SK-N-SH (cell line): Measurements from ENCODE around the gene AIFM3. TPM values are rescaled to one million over a fixed set of nuclear protein-coding genes. Genes with fewer than 3 reads are reported as not detected.

Experiments used
- CTCF ChIA-PET: fragments of 300-600, 350-600 bp; formaldehyde crosslinking; extraction: SDS; loops from one replicate; lab custom pipeline; 2021; lab: Yijun Ruan, JAX
- POLR2A ChIA-PET: fragments of 350-600 bp; sonication (Branson Sonifier 250); formaldehyde crosslinking; extraction: SDS; loops from one replicate; lab custom pipeline; 2020; ENCODE audit warnings: antibody characterized with exemption, inconsistent platforms; lab: Yijun Ruan, JAX
- DNase-seq: peaks from one replicate; pipeline ENCODE4 v3.0.0; 2012
- H2AFZ ChIP-seq: fragments of 200-600 bp; sonication (generic); 2 replicates; pipeline ENCODE4 v1.8.1; 2016; ENCODE audit warnings: antibody characterized with exemption, mild to moderate bottlenecking, low read depth
- H3F3A ChIP-seq: fragments of 200-600 bp; sonication (generic); replicated peaks from 2 replicates; pipeline ENCODE3; 2016; ENCODE audit warnings: antibody characterized with exemption, mild to moderate bottlenecking; ENCODE audit not compliant: insufficient read depth
- H3K27ac ChIP-seq, 2 experiments: fragments of 200-500 bp in 1 of 2; fragments of 200-600 bp in 1 of 2; sonication (Bioruptor generic) in 1 of 2; sonication (generic), shearing (Covaris generic) in 1 of 2; 2 replicates each; pipeline versions ENCODE4 v1.5.1 to v1.6.1; 2014 to 2016; ENCODE audit warnings: low read depth in 2 of 2, inconsistent platforms in 1 of 2, low read length in 1 of 2, mild to moderate bottlenecking in 1 of 2, mixed read lengths in 1 of 2
- H3K27me3 ChIP-seq: fragments of 200-600 bp; sonication (generic), shearing (Covaris generic); 2 replicates; pipeline ENCODE4 v1.6.1; 2016; ENCODE audit warnings: mixed run types; ENCODE audit not compliant: insufficient read depth
- H3K36me3 ChIP-seq, 2 experiments: fragments of 200-500 bp in 1 of 2; fragments of 200-600 bp in 1 of 2; sonication (Bioruptor generic) in 1 of 2; sonication (generic) in 1 of 2; replicated peaks in 1 of 2; 2 replicates each; pipeline versions ENCODE3 to v1.5.1; 2014 to 2016; ENCODE audit warnings: low read length in 1 of 2, mild to moderate bottlenecking in 1 of 2; ENCODE audit not compliant: insufficient read depth in 2 of 2, control insufficient read depth in 1 of 2
- H3K4me1 ChIP-seq, 2 experiments: fragments of 200-500 bp in 1 of 2; fragments of 200-600 bp in 1 of 2; sonication (Bioruptor generic) in 1 of 2; sonication (generic), shearing (Covaris generic) in 1 of 2; 2 replicates each; pipeline versions ENCODE4 v1.5.1 to v1.6.1; 2014 to 2016; ENCODE audit warnings: low read depth in 1 of 2, low read length in 1 of 2, mixed run types in 1 of 2; ENCODE audit not compliant: insufficient read depth in 2 of 2, control insufficient read depth in 1 of 2
- H3K4me2 ChIP-seq: fragments of 200-600 bp; sonication (generic), shearing (Covaris generic); 2 replicates; pipeline ENCODE4 v1.6.1; 2017; ENCODE audit warnings: mixed run types
- H3K4me3 ChIP-seq, 2 experiments: fragments of 200-500 bp in 1 of 2; fragments of 200-600 bp in 1 of 2; sonication (Bioruptor generic) in 1 of 2; sonication (generic), shearing (Covaris generic) in 1 of 2; 2 replicates each; pipeline versions ENCODE4 v1.5.1 to v1.8.1; 2014 to 2016; ENCODE audit warnings: low read depth in 2 of 2, inconsistent platforms in 1 of 2, low read length in 1 of 2, mild to moderate bottlenecking in 1 of 2, mixed read lengths in 1 of 2, moderate library complexity in 1 of 2
- H3K79me2 ChIP-seq: fragments of 200-600 bp; sonication (generic); 2 replicates; pipeline ENCODE4 v1.8.1; 2017; ENCODE audit warnings: mild to moderate bottlenecking; ENCODE audit not compliant: insufficient read depth
- H3K9ac ChIP-seq: fragments of 200-600 bp; sonication (generic); 2 replicates; pipeline ENCODE4 v1.6.1; 2017; ENCODE audit warnings: mixed run types
- H3K9me2 ChIP-seq: fragments of 200-600 bp; sonication (generic); 2 replicates; pipeline ENCODE4 v1.6.1; 2017; ENCODE audit warnings: mixed run types
- H3K9me3 ChIP-seq: fragments of 200-600 bp; sonication (generic); 2 replicates; pipeline ENCODE4 v1.6.1; 2017; ENCODE audit warnings: mixed run types, mild to moderate bottlenecking, moderate library complexity
- H4K20me1 ChIP-seq: fragments of 200-600 bp; sonication (generic); 2 replicates; pipeline ENCODE4 v1.6.1; 2017; ENCODE audit warnings: mild to moderate bottlenecking, mixed run types; ENCODE audit not compliant: insufficient read depth
- CHD2 ChIP-seq: fragments of 150-350 bp; IDR thresholded peaks from 2 replicates; pipeline ENCODE4 v1.6.1; 2018; ENCODE audit warnings: low read length; ENCODE audit not compliant: partially characterized antibody
- ELF1 ChIP-seq: IDR thresholded peaks from 2 replicates; pipeline ENCODE4 v1.4.0; 2012
- EP300 ChIP-seq, 2 experiments: IDR thresholded peaks; 2 replicates each; pipeline versions ENCODE4 v1.4.0 to v1.6.1; 2012; ENCODE audit warnings: borderline replicate concordance in 1 of 2, low read depth in 1 of 2, low read length in 1 of 2
- EZH2phosphoT487 ChIP-seq: fragments of 200-600 bp; sonication (generic); IDR thresholded peaks from 2 replicates; pipeline ENCODE4 v1.6.1; 2017; ENCODE audit warnings: low read depth, mixed run types, mild to moderate bottlenecking, antibody characterized with exemption, moderate library complexity, borderline replicate concordance
- FOSL2 ChIP-seq: IDR thresholded peaks from 2 replicates; pipeline ENCODE4 v1.4.0; 2012; ENCODE audit warnings: low read depth, mild to moderate bottlenecking, moderate library complexity, borderline replicate concordance
- GABPA ChIP-seq: IDR thresholded peaks from 2 replicates; pipeline ENCODE4 v1.4.0; 2012; ENCODE audit warnings: low read depth, mild to moderate bottlenecking
- JUND ChIP-seq: IDR thresholded peaks from 2 replicates; pipeline ENCODE4 v1.4.0; 2012
- MEF2A ChIP-seq: IDR thresholded peaks from 2 replicates; pipeline ENCODE4 v1.4.0; 2012; ENCODE audit warnings: low read depth, borderline replicate concordance
- MXI1 ChIP-seq: IDR thresholded peaks from 2 replicates; pipeline ENCODE4 v1.6.1; 2012; ENCODE audit warnings: mild to moderate bottlenecking, low read depth, low read length, improper control_type of control experiment
- NRF1 ChIP-seq: IDR thresholded peaks from 2 replicates; pipeline ENCODE4 v1.6.1; 2012; ENCODE audit warnings: low read depth, mild to moderate bottlenecking, low read length
- POLR2AphosphoS5 ChIP-seq: IDR thresholded peaks from 2 replicates; pipeline ENCODE4 v1.6.1; 2012; ENCODE audit warnings: low read depth, low read length
- RAD21 ChIP-seq: IDR thresholded peaks from 2 replicates; pipeline ENCODE4 v1.6.1; 2012; ENCODE audit warnings: mild to moderate bottlenecking, low read length
- RCOR1 ChIP-seq: fragments of 150-350 bp; IDR thresholded peaks from 2 replicates; pipeline ENCODE4 v1.6.1; 2017; ENCODE audit warnings: antibody characterized with exemption, low read length
- RFX5 ChIP-seq: IDR thresholded peaks from 2 replicates; pipeline ENCODE4 v1.6.1; 2012; ENCODE audit warnings: mild to moderate bottlenecking, improper control_type of control experiment, low read length
- RXRA ChIP-seq: IDR thresholded peaks from 2 replicates; pipeline ENCODE4 v1.4.0; 2012; ENCODE audit warnings: low read depth, mild to moderate bottlenecking, borderline replicate concordance
- SIN3A ChIP-seq: IDR thresholded peaks from 2 replicates; pipeline ENCODE4 v1.6.1; 2012; ENCODE audit warnings: low read depth, mild to moderate bottlenecking, low read length, moderate library complexity, borderline replicate concordance
- WGBS: methylation state at CpG from one replicate; pipeline ENCODE4 v1.1.6; 2017; ENCODE audit warnings: low lambda C conversion rate; 5-methylcytosine and 5-hydroxymethylcytosine counted together
- polyA plus RNA-seq, 3 experiments: library from polyadenylated mRNA; depleted of rRNA; stranded (reverse); fragments of >200 nt; gene quantifications; 2 replicates each; pipeline ENCODE4 v1.2.3, GENCODE V29; 2012
- TF ChIP-seq, protein P1 (sequence below): fragments of 150-350 bp; IDR thresholded peaks from 2 replicates; pipeline ENCODE4 v1.6.1; 2016; ENCODE audit warnings: mild to moderate bottlenecking, low read depth, low read length
- TF ChIP-seq, protein P2 (sequence below): IDR thresholded peaks from 2 replicates; pipeline ENCODE4 v1.6.1; 2012; ENCODE audit warnings: mild to moderate bottlenecking, low read depth, low read length, moderate library complexity
- TF ChIP-seq, protein P3 (sequence below): IDR thresholded peaks from 2 replicates; pipeline ENCODE4 v1.4.0; 2012; ENCODE audit warnings: low read depth, borderline replicate concordance

Gene AIFM3
- polyA plus RNA-seq, 1 of the 3 experiments (the other 2 are of a cell fraction): 1.7 TPM

DNA sequence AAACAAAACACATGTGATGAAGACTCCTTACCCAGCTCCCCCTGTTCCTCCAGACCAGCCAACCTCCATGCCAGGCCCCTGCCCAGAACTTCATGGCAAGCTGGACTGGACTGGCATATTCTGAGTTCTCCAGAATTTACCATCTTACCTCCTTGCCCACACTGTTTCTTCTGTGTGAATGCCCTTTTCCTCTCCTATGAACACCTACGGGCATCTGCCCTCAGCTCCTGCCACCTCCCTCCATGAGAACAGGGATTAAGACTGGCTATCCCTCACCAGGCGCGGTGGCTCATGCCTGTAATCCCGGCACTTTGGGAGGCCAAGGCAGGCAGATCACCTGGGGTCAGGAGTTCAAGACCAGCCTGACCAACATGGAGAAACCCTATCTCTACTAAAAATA lies 6.4 kb upstream of the AIFM3 start:
- Histone ChIP-seq H2AFZ (no peak overlapping the region), H3K9me2 (no peaks in the 10 kb centered on the region), H3K4me3 (no peak overlapping the region), H3K36me3 (no peaks in the 10 kb centered on the region), H3F3A (no peaks in the 10 kb centered on the region), H4K20me1 (no peaks in the 10 kb centered on the region), H3K9me3 (no peaks in the 10 kb centered on the region), H3K79me2 (no peaks in the 10 kb centered on the region), H3K27ac (no peak overlapping the region), H3K9ac (no peak overlapping the region), H3K4me1 (peaks cover 0 to 16% of the 10 kb centered on the region in 2 experiments; a peak in 1 of 4 replicates), H3K4me2 (no peak overlapping the region), H3K27me3 (no peaks in the 10 kb centered on the region)
- TF ChIP-seq RFX5: no peak
- no peak for TF ChIP-seq MEF2A
- TF ChIP-seq, protein P1, sequence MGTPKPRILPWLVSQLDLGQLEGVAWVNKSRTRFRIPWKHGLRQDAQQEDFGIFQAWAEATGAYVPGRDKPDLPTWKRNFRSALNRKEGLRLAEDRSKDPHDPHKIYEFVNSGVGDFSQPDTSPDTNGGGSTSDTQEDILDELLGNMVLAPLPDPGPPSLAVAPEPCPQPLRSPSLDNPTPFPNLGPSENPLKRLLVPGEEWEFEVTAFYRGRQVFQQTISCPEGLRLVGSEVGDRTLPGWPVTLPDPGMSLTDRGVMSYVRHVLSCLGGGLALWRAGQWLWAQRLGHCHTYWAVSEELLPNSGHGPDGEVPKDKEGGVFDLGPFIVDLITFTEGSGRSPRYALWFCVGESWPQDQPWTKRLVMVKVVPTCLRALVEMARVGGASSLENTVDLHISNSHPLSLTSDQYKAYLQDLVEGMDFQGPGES: no peak
- TF ChIP-seq EZH2phosphoT487: no peak
- TF ChIP-seq SIN3A: no peak
- TF ChIP-seq POLR2AphosphoS5: no peak
- TF ChIP-seq RXRA: no peak
- no peak for TF ChIP-seq JUND
- no peak for TF ChIP-seq RAD21
- TF ChIP-seq MXI1: no peak
- no peak for TF ChIP-seq ELF1
- no peak for DNase-seq
- ChIA-PET CTCF (interaction anchor here (2.0 to 7.0 kb wide), 3 partner anchors 13 to 75 kb away, joined by 5 to 44 read pairs (median 15); no protein-coding TSS in a partner anchor), POLR2A (interaction anchor here (0.6 kb wide), 1 partner anchor 83 kb away, joined by 3 read pairs; no protein-coding TSS in a partner anchor)
- WGBS: 83% methylated on average over 4 of the region's 4 CpGs

DNA sequence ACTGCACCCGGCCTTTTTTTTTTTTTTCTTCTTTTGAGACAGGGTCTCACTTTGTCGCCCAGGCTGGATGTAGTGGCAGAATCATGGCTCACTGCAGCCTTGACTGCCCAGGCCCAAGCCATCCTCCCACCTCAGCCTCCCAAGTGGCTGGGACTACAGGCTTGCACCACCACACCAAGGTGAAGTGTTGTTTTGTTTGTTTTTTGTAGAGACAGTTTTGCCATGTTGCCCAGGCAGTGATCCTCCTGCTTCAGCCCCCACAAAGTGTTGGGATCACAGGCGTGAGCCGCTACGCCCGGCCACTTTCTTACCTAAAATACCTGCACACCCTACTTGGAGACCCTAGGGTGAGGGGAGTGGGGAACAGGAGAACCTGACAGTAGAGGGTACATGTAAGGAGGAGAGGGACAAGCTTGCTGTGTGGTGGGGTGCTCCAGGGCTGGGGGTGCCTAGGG lies 4.5 kb upstream of the AIFM3 start:
- ChIA-PET CTCF (interaction anchor here (0.7 to 7.0 kb wide), 8 partner anchors 11 to 158 kb away, joined by 3 to 44 read pairs (median 8); partner anchors contain the start of genes CRKL and LZTR1), POLR2A (no interaction called here)
- no peak for DNase-seq
- H3K27ac ChIP-seq: no peak overlapping the region
- H3F3A ChIP-seq: no peaks in the 10 kb centered on the region
- H3K4me3 ChIP-seq: no peak overlapping the region
- no peak overlapping the region for H3K9ac ChIP-seq
- no peak overlapping the region for H3K4me2 ChIP-seq
- H3K4me1 ChIP-seq: peaks cover 0 to 16% of the 10 kb centered on the region in 2 experiments; a peak in 1 of 4 replicates
- no peaks in the 10 kb centered on the region for H3K27me3 ChIP-seq
- no peaks in the 10 kb centered on the region for H3K36me3 ChIP-seq
- H3K9me2 ChIP-seq: no peaks in the 10 kb centered on the region
- no peak overlapping the region for H2AFZ ChIP-seq
- no peaks in the 10 kb centered on the region for H3K79me2 ChIP-seq
- no peaks in the 10 kb centered on the region for H3K9me3 ChIP-seq
- no peaks in the 10 kb centered on the region for H4K20me1 ChIP-seq
- WGBS: 92% methylated on average over 6 of the region's 6 CpGs
- TF ChIP-seq JUND (no peak), EP300 (IDR thresholded peaks at IDR 0.05; ENCODE audit: borderline replicate concordance in 1 of 2, low read depth in 1 of 2, low read length in 1 of 2) (no peak), SIN3A (no peak), MXI1 (no peak), RXRA (no peak), FOSL2 (no peak), RCOR1 (no peak), CHD2 (no peak), GABPA (no peak), NRF1 (no peak)
- TF ChIP-seq, protein P2, sequence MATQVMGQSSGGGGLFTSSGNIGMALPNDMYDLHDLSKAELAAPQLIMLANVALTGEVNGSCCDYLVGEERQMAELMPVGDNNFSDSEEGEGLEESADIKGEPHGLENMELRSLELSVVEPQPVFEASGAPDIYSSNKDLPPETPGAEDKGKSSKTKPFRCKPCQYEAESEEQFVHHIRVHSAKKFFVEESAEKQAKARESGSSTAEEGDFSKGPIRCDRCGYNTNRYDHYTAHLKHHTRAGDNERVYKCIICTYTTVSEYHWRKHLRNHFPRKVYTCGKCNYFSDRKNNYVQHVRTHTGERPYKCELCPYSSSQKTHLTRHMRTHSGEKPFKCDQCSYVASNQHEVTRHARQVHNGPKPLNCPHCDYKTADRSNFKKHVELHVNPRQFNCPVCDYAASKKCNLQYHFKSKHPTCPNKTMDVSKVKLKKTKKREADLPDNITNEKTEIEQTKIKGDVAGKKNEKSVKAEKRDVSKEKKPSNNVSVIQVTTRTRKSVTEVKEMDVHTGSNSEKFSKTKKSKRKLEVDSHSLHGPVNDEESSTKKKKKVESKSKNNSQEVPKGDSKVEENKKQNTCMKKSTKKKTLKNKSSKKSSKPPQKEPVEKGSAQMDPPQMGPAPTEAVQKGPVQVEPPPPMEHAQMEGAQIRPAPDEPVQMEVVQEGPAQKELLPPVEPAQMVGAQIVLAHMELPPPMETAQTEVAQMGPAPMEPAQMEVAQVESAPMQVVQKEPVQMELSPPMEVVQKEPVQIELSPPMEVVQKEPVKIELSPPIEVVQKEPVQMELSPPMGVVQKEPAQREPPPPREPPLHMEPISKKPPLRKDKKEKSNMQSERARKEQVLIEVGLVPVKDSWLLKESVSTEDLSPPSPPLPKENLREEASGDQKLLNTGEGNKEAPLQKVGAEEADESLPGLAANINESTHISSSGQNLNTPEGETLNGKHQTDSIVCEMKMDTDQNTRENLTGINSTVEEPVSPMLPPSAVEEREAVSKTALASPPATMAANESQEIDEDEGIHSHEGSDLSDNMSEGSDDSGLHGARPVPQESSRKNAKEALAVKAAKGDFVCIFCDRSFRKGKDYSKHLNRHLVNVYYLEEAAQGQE: no peak
- TF ChIP-seq, protein P3, sequence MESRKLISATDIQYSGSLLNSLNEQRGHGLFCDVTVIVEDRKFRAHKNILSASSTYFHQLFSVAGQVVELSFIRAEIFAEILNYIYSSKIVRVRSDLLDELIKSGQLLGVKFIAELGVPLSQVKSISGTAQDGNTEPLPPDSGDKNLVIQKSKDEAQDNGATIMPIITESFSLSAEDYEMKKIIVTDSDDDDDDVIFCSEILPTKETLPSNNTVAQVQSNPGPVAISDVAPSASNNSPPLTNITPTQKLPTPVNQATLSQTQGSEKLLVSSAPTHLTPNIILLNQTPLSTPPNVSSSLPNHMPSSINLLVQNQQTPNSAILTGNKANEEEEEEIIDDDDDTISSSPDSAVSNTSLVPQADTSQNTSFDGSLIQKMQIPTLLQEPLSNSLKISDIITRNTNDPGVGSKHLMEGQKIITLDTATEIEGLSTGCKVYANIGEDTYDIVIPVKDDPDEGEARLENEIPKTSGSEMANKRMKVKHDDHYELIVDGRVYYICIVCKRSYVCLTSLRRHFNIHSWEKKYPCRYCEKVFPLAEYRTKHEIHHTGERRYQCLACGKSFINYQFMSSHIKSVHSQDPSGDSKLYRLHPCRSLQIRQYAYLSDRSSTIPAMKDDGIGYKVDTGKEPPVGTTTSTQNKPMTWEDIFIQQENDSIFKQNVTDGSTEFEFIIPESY: no peak
- TF ChIP-seq, protein P1: no peak
